Gastroesophageal sphincter (tissue), 4 donors: ENCODE data around the gene GPC4. TPM values are rescaled to one million over a fixed set of nuclear protein-coding genes. Genes with fewer than 3 reads are reported as not detected.

ENCODE experiments used
- ATAC-seq: fragments of 150-250 bp; one replicate; pipeline ENCODE4 v1.9.1; 2016; ENCODE audit warnings: mild to moderate bottlenecking, moderate library complexity
- H3K27ac ChIP-seq, 4 donors: fragments of 200-600 bp; sonication (generic) in 3 of 4; 1 replicate in 3 of 4; 2 replicates in 1 of 4; pipeline ENCODE4 v1.5.1; 2016 to 2019
- H3K27me3 ChIP-seq: fragments of 200-600 bp; sonication (generic); one replicate; pipeline ENCODE4 v1.5.1; 2019
- H3K36me3 ChIP-seq, 2 donors: fragments of 200-600 bp; sonication (generic); one replicate each; pipeline ENCODE4 v1.5.1; 2019; ENCODE audit warnings: control low read depth in 1 of 2
- H3K4me1 ChIP-seq, 3 donors: fragments of 200-600 bp; sonication (generic); 1 replicate in 2 of 3; 2 replicates in 1 of 3; pipeline ENCODE4 v1.5.1; 2016 to 2019; ENCODE audit warnings: control low read depth in 2 of 3
- H3K4me3 ChIP-seq, 2 donors: fragments of 200-600 bp; sonication (generic); one replicate each; pipeline ENCODE4 v1.5.1; 2019; ENCODE audit warnings: mild to moderate bottlenecking in 1 of 2, moderate library complexity in 1 of 2
- H3K9me3 ChIP-seq, 3 donors: fragments of 200-600 bp; sonication (generic); one replicate each; pipeline ENCODE4 v1.5.1; 2017 to 2019; ENCODE audit warnings: control low read depth in 2 of 3
- EP300 ChIP-seq: sonication (generic); formaldehyde crosslinking; IDR thresholded peaks from one replicate; pipeline ENCODE4 v1.6.1; 2017; ENCODE audit warnings: antibody characterized with exemption, mild to moderate bottlenecking
- POLR2A ChIP-seq, 2 donors: fragments of 450-650 bp; IDR thresholded peaks; one replicate each; pipeline ENCODE4 v1.6.1; 2017; ENCODE audit warnings: antibody characterized with exemption in 2 of 2, mild to moderate bottlenecking in 2 of 2, moderate library complexity in 1 of 2
- POLR2AphosphoS5 ChIP-seq: sonication (generic); formaldehyde crosslinking; IDR thresholded peaks from one replicate; pipeline ENCODE4 v1.6.1; 2017; ENCODE audit warnings: antibody characterized with exemption
- WGBS, 2 donors: methylation state at CpG; one replicate each; pipeline ENCODE4 v1.1.5; 2018; ENCODE audit warnings: low coverage in 1 of 2; 5-methylcytosine and 5-hydroxymethylcytosine counted together
- total RNA-seq, 4 donors: library from RNA; depleted of rRNA; stranded (reverse); fragments of >200 nt; gene quantifications; one replicate each; pipeline ENCODE4 v1.1.0, GENCODE V29; 2016
- TF ChIP-seq, protein P1 (sequence below), 4 experiments: fragments of 200-600 bp in 2 of 4; fragments of 450-650 bp in 2 of 4; sonication (generic) in 1 of 4; IDR thresholded peaks; one replicate each; pipeline ENCODE4 v1.5.1; 2017 to 2019; ENCODE audit warnings: antibody characterized with exemption in 4 of 4, mild to moderate bottlenecking in 2 of 4, moderate library complexity in 2 of 4

The GPC4 gene
- total RNA-seq, 4 donors from 2014 or later: 62.7 to 97.1 (median 67.9) TPM

- Histone ChIP-seq H3K9me3 (no peaks in the 10 kb centered on the region), H3K27ac (peak overlapping the region in 2 of 4 donors; percentile 15 to 60), H3K4me1 (peaks cover 0 to 30% (median 0%) of the 10 kb centered on the region in 3 donors), H3K36me3 (peaks cover 0 to 29% of the 10 kb centered on the region in 2 donors), H3K4me3 (no peak overlapping the region), H3K27me3 (no peaks in the 10 kb centered on the region)
- 20 to 39% methylated on average over 1 to 5 of the region's 13 CpGs for WGBS, 2 donors
- TF ChIP-seq POLR2AphosphoS5: no peak
- TF ChIP-seq POLR2A (IDR thresholded peaks at IDR 0.05): no peak
- TF ChIP-seq EP300: no peak
- TF ChIP-seq, protein P1, sequence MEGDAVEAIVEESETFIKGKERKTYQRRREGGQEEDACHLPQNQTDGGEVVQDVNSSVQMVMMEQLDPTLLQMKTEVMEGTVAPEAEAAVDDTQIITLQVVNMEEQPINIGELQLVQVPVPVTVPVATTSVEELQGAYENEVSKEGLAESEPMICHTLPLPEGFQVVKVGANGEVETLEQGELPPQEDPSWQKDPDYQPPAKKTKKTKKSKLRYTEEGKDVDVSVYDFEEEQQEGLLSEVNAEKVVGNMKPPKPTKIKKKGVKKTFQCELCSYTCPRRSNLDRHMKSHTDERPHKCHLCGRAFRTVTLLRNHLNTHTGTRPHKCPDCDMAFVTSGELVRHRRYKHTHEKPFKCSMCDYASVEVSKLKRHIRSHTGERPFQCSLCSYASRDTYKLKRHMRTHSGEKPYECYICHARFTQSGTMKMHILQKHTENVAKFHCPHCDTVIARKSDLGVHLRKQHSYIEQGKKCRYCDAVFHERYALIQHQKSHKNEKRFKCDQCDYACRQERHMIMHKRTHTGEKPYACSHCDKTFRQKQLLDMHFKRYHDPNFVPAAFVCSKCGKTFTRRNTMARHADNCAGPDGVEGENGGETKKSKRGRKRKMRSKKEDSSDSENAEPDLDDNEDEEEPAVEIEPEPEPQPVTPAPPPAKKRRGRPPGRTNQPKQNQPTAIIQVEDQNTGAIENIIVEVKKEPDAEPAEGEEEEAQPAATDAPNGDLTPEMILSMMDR (IDR thresholded peaks at IDR 0.05): no peak
- ATAC-seq: peak; percentile 31
Observed at GRCh38 chrX:133307637-133308498, 107.4 kb downstream of the GPC4 start.

GRCh38 chrX:133307094-133307493 is 108.2 kb downstream of the GPC4 start:
- no peaks in the 10 kb centered on the region for H3K9me3 ChIP-seq
- H3K36me3 ChIP-seq: peaks cover 0 to 37% of the 10 kb centered on the region in 2 donors
- H3K27me3 ChIP-seq: no peaks in the 10 kb centered on the region
- peaks cover 0 to 28% (median 0%) of the 10 kb centered on the region in 3 donors for H3K4me1 ChIP-seq
- no peak for ATAC-seq
- WGBS, 2 donors: 60 to 62% methylated on average over 1 to 3 of the region's 3 CpGs
- no peak overlapping the region for H3K4me3 ChIP-seq
- H3K27ac ChIP-seq: no peak overlapping the region
- TF ChIP-seq, protein P1 (IDR thresholded peaks at IDR 0.05): no peak

DNA sequence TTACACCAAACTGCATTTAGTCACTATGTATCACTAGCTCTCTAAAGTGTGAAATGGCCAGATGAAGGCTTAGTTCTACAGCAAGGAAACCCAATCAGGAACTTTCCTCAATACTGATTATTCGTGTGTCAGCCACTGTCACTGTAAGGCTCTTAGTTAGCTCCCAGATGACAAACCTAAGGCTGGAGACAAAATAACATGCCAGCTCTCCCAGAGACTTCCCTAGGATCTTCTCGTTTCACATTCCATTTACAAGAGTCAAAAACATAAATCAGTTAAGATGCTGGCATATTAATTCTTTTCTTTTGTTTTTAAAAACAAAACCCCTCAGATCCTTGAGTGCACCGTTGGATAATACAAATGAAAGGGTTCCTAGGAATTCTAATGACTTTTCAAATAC is 109.0 kb downstream of the GPC4 start:
- H3K27me3 ChIP-seq: no peaks in the 10 kb centered on the region
- TF ChIP-seq POLR2A (IDR thresholded peaks at IDR 0.05): no peak
- no peak for TF ChIP-seq EP300
- no peak for TF ChIP-seq POLR2AphosphoS5
- TF ChIP-seq, protein P1 (IDR thresholded peaks at IDR 0.05): no peak

DNA sequence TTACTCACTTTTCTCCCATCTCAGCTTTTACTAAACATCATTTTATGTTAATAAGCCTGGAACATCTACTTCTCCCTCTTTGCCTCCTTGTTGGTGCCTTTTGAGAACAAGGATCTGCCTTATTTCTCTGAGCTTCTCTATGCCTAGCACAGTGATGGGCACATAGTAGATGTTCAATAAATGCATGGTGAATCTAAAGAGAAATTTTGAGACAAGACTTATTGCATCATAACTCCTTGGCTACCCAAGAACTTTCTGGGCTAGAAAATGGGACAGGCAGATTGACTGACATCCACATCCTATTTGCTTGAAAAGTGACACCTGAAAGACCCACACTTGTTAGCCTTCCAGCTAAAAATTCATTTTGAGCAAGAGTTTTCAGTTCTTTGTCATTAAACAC is 109.9 kb downstream of the GPC4 start:
- Histone ChIP-seq H3K4me1 (peaks cover 0 to 28% (median 0%) of the 10 kb centered on the region in 3 donors), H3K27ac (no peak overlapping the region), H3K9me3 (no peaks in the 10 kb centered on the region), H3K36me3 (peaks cover 0 to 39% of the 10 kb centered on the region in 2 donors), H3K27me3 (no peaks in the 10 kb centered on the region), H3K4me3 (no peak overlapping the region)
- no peak for ATAC-seq
- no peak for TF ChIP-seq EP300
- no peak for TF ChIP-seq POLR2A (IDR thresholded peaks at IDR 0.05)
- TF ChIP-seq, protein P1 (IDR thresholded peaks at IDR 0.05): no peak
- TF ChIP-seq POLR2AphosphoS5: no peak

More for the DNA sequence above, 109.0 kb downstream of the GPC4 start:
- Histone ChIP-seq H3K36me3 (peaks cover 0 to 39% of the 10 kb centered on the region in 2 donors), H3K4me3 (no peak overlapping the region), H3K4me1 (peaks cover 0 to 28% (median 0%) of the 10 kb centered on the region in 3 donors), H3K9me3 (no peaks in the 10 kb centered on the region), H3K27ac (no peak overlapping the region)
- no peak for ATAC-seq
- 25 to 51% methylated on average over 3 of the region's 3 CpGs for WGBS, 2 donors
